Prostate gland (tissue), 2 donors: ENCODE measurements around the gene ATP9B. TPM values are rescaled to one million over a fixed set of nuclear protein-coding genes. Genes with fewer than 3 reads are reported as not detected.

Experiments used
- DNase-seq: peaks from one replicate; pipeline ENCODE4 v3.0.0-alpha.2; 2019; ENCODE audit warnings: low spot score
- H3K27ac ChIP-seq, 2 donors: fragments of 200-600 bp; sonication (generic); 2 replicates each; pipeline ENCODE4 v1.5.1; 2017 to 2019
- H3K27me3 ChIP-seq: fragments of 200-600 bp; sonication (generic); replicated peaks from 2 replicates; pipeline ENCODE4 v1.5.1; 2019; ENCODE audit not compliant: insufficient read depth
- H3K36me3 ChIP-seq, 2 donors: fragments of 200-600 bp; sonication (generic); 1 replicate in 1 of 2; 2 replicates in 1 of 2; pipeline versions ENCODE4 v1.5.1 to v1.8.1; 2017 to 2019
- H3K4me1 ChIP-seq: fragments of 200-600 bp; sonication (generic); replicated peaks from 2 replicates; pipeline ENCODE4 v1.5.1; 2019
- H3K4me3 ChIP-seq, 2 donors: fragments of 200-600 bp; sonication (generic); 2 replicates each; pipeline ENCODE4 v1.5.1; 2017 to 2019
- H3K9me3 ChIP-seq: fragments of 200-600 bp; sonication (generic); 2 replicates; pipeline ENCODE4 v1.5.1; 2017
- CTCF ChIP-seq, 4 experiments: fragments of 200-600 bp in 2 of 4; fragments of 450-650 bp in 2 of 4; sonication (generic) in 2 of 4; IDR thresholded peaks; 1 replicate in 3 of 4; 2 replicates in 1 of 4; pipeline ENCODE4 v1.5.1; 2016 to 2019; ENCODE audit warnings: antibody characterized with exemption in 4 of 4, mild to moderate bottlenecking in 2 of 4, moderate library complexity in 2 of 4
- POLR2A ChIP-seq: fragments of 450-650 bp; IDR thresholded peaks from one replicate; pipeline ENCODE4 v1.6.1; 2016; ENCODE audit warnings: antibody characterized with exemption, mild to moderate bottlenecking
- POLR2AphosphoS5 ChIP-seq: sonication (generic); formaldehyde crosslinking; IDR thresholded peaks from one replicate; pipeline ENCODE4 v1.6.1; 2017; ENCODE audit warnings: antibody characterized with exemption
- WGBS: methylation state at CpG from one replicate; pipeline ENCODE4 v1.1.5; 2018; 5-methylcytosine and 5-hydroxymethylcytosine counted together
- intact Hi-C: fragments of 100-400 bp; cut with DNase I; formaldehyde crosslinking; loops from one replicate; pipeline ENCODE4 v1.14.2; 2022
- total RNA-seq, 2 donors: library from RNA; depleted of rRNA; stranded (reverse); fragments of >200 nt; gene quantifications; one replicate each; pipeline ENCODE4 v1.1.0, GENCODE V29; 2016

ATP9B gene
- total RNA-seq, 2 donors from 2014 or later: 33.8 to 55.6 TPM

DNA sequence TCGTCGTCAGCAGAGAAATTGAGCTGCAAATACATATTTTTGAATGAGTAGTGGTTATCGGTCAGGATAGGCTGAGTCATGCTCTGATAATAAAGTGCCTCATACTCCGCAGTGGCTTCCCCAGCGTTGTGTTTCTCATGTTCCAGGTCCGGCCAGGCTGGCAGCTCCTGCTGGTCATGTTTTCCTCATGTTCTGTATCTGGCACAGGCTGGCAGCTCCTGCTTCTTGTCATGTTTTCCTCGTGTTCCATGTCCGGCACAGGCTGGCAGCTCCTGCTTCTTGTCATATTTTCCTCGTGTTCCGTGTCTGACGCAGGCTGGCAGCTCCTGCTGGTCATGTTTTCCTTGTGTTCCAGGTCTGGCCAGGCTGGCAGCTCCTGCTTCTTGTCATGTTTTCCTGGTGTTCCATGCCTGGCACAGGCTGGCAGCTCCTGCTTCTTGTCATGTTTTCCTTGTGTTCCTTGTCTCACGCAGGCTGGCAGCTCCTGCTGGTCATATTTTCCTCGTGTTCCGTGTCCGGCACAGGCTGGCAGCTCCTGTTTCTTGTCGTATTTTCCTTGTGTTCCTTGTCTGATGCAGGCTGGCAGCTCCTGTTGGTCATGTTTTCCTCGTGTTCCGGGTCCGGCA, 148.9 kb downstream of the ATP9B start:
- Histone ChIP-seq H3K4me1 (no peaks in the 10 kb centered on the region), H3K36me3 (no peaks in the 10 kb centered on the region), H3K9me3 (no peaks in the 10 kb centered on the region), H3K4me3 (no peak overlapping the region), H3K27me3 (no peaks in the 10 kb centered on the region), H3K27ac (no peak overlapping the region)
- DNase-seq: no peak
- TF ChIP-seq CTCF (IDR thresholded peaks at IDR 0.05) (no peak), POLR2A (no peak), POLR2AphosphoS5 (no peak)
- intact Hi-C loops: no loop called here
- WGBS: 89% methylated on average over 19 of the region's 19 CpGs

GRCh38 chr18:79218605-79219190, 149.5 kb downstream of the ATP9B start:
- Histone ChIP-seq H3K9me3 (no peaks in the 10 kb centered on the region), H3K4me1 (no peaks in the 10 kb centered on the region), H3K4me3 (no peak overlapping the region), H3K27ac (no peak overlapping the region), H3K36me3 (no peaks in the 10 kb centered on the region), H3K27me3 (no peaks in the 10 kb centered on the region)
- no peak for TF ChIP-seq POLR2A
- no peak for TF ChIP-seq POLR2AphosphoS5
- TF ChIP-seq CTCF (IDR thresholded peaks at IDR 0.05): no peak
- intact Hi-C loops: no loop called here
- WGBS: 81% methylated on average over 10 of the region's 10 CpGs
- DNase-seq: no peak

GRCh38 chr18:79221136-79221535, 151.9 kb downstream of the ATP9B start:
- Histone ChIP-seq H3K27ac (no peak overlapping the region), H3K4me3 (no peak overlapping the region), H3K4me1 (peaks cover 3% of the 10 kb centered on the region), H3K9me3 (no peaks in the 10 kb centered on the region), H3K36me3 (no peaks in the 10 kb centered on the region), H3K27me3 (no peaks in the 10 kb centered on the region)
- no peak for DNase-seq
- TF ChIP-seq POLR2AphosphoS5: no peak
- no peak for TF ChIP-seq POLR2A
- TF ChIP-seq CTCF (IDR thresholded peaks at IDR 0.05): no peak
- intact Hi-C loops: no loop called here
- 93% methylated on average over 5 of the region's 5 CpGs for WGBS

DNA sequence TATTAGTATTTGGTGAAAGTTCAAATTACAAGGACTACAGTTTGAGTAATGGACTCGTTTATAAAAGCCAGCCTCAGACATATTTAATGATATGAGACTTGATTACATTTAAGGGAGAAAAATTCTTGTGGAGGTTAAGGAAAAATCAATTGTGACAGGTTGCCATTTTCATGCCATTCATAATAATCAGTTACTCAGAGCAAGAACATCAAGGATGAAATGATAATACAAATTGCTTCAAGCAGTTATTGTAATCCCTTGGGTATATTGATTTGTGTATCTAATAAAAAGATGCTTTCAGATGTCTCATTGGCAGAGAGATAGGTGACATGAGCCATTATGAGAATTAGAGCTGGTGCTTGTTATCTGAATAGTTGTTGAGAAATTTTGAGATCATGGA, 153.6 kb downstream of the ATP9B start:
- Histone ChIP-seq H3K27ac (no peak overlapping the region), H3K4me3 (no peak overlapping the region), H3K4me1 (peaks cover 3% of the 10 kb centered on the region), H3K36me3 (no peaks in the 10 kb centered on the region), H3K27me3 (no peaks in the 10 kb centered on the region), H3K9me3 (no peaks in the 10 kb centered on the region)
- WGBS: 68% methylated on average over 1 of the region's 1 CpG
- no peak for TF ChIP-seq POLR2A
- no peak for TF ChIP-seq POLR2AphosphoS5
- TF ChIP-seq CTCF (IDR thresholded peaks at IDR 0.05): no peak
- no peak for DNase-seq
- intact Hi-C loops: no loop called here

- H3K27ac ChIP-seq: no peak overlapping the region
- H3K9me3 ChIP-seq: no peaks in the 10 kb centered on the region
- DNase-seq: no peak
- TF ChIP-seq POLR2A: no peak
- no peak for TF ChIP-seq CTCF (IDR thresholded peaks at IDR 0.05)
- TF ChIP-seq POLR2AphosphoS5: no peak
- H3K4me1 ChIP-seq: peaks cover 3% of the 10 kb centered on the region
- WGBS: 100% methylated on average over 1 of the region's 1 CpG
- intact Hi-C loops: no loop called here
- no peaks in the 10 kb centered on the region for H3K36me3 ChIP-seq
- H3K27me3 ChIP-seq: no peaks in the 10 kb centered on the region
- no peak overlapping the region for H3K4me3 ChIP-seq
These were observed 154.2 kb downstream of the ATP9B start for GRCh38 chr18:79223431-79223830.
